Stimulated activated naive B cell treated with anti-CD40 and anti-IgM and Interleukin-4, amounts not matched to agents 10 μg/mL and 1 μg/mL and 100 μg/mL, for 72 hours (primary cell): ENCODE measurements around the gene C1orf53.
A peak's percentile ranks its signal among the peaks of the same experiment; 100 is the strongest.

Experiments
- ATAC-seq, 2 donors: fragments of 150-1000 bp; cut with Tn5 transposase; replicated peaks; 2 replicates each; pipeline ENCODE4 v1.10.0; 2021; ENCODE audit warnings: moderate library complexity in 1 of 2
- DNase-seq: peaks from one replicate; pipeline ENCODE4 v3.0.0; 2021
- H3K27ac Mint-ChIP-seq: one replicate; pipeline ENCODE4 v1.8.0; 2022; ENCODE audit warnings: mild to moderate bottlenecking, mixed read lengths
- H3K27me3 Mint-ChIP-seq, 2 donors: one replicate each; pipeline ENCODE4 v1.8.0; 2022; ENCODE audit warnings: mixed read lengths in 2 of 2
- H3K36me3 Mint-ChIP-seq, 2 donors: one replicate each; pipeline ENCODE4 v1.8.0; 2022; ENCODE audit warnings: mixed read lengths in 2 of 2, mild to moderate bottlenecking in 1 of 2
- H3K4me1 Mint-ChIP-seq, 2 donors: one replicate each; pipeline ENCODE4 v1.8.0; 2022; ENCODE audit warnings: mixed read lengths in 2 of 2, mild to moderate bottlenecking in 1 of 2
- H3K4me3 Mint-ChIP-seq, 2 donors: one replicate each; pipeline ENCODE4 v1.8.0; 2022; ENCODE audit warnings: mild to moderate bottlenecking in 2 of 2, mixed read lengths in 2 of 2, moderate library complexity in 1 of 2
- H3K9me3 Mint-ChIP-seq, 2 donors: one replicate each; pipeline ENCODE4 v1.8.0; 2022; ENCODE audit warnings: mixed read lengths in 2 of 2, mild to moderate bottlenecking in 1 of 2

The C1orf53 gene

GRCh38 chr1:197892684-197893083 is 9.7 kb upstream of the C1orf53 start:
- Mint-ChIP-seq H3K36me3 (peaks cover 0 to 1% of the 10 kb centered on the region in 2 donors), H3K4me1 (no peaks in the 10 kb centered on the region), H3K9me3 (peaks cover 0 to 2% of the 10 kb centered on the region in 2 donors), H3K4me3 (no peak overlapping the region), H3K27ac (no peak overlapping the region), H3K27me3 (peaks cover 52 to 65% of the 10 kb centered on the region in 2 donors)
- ATAC-seq (no peak), DNase-seq (no peak)

- Mint-ChIP-seq H3K36me3 (no peaks in the 10 kb centered on the region), H3K27me3 (peaks cover 47 to 50% of the 10 kb centered on the region in 2 donors), H3K9me3 (peaks cover 0 to 2% of the 10 kb centered on the region in 2 donors), H3K27ac (no peak overlapping the region), H3K4me1 (no peaks in the 10 kb centered on the region), H3K4me3 (no peak overlapping the region)
- ATAC-seq, result no peak
- DNase-seq, result no peak
These were observed 6.1 kb upstream of the C1orf53 start for GRCh38 chr1:197896301-197896700.

GRCh38 chr1:197899037-197899436 is 3.4 kb upstream of the C1orf53 start:
- Mint-ChIP-seq H3K27ac (no peak overlapping the region), H3K9me3 (peaks cover 0 to 2% of the 10 kb centered on the region in 2 donors), H3K4me3 (no peak overlapping the region), H3K36me3 (no peaks in the 10 kb centered on the region), H3K4me1 (peaks cover 5 to 17% of the 10 kb centered on the region in 2 donors), H3K27me3 (peaks cover 38 to 46% of the 10 kb centered on the region in 2 donors)
- DNase-seq (no peak), ATAC-seq (no peak)

GRCh38 chr1:197902131-197902453 is 338 bp upstream of the C1orf53 start:
- no peak for DNase-seq
- Mint-ChIP-seq H3K4me3 (peak overlapping the region; percentile 84 to 91), H3K27ac (peak overlapping the region; percentile 88), H3K4me1 (peaks cover 7 to 23% of the 10 kb centered on the region in 2 donors), H3K9me3 (no peaks in the 10 kb centered on the region), H3K27me3 (peaks cover 40 to 49% of the 10 kb centered on the region in 2 donors), H3K36me3 (no peaks in the 10 kb centered on the region)
- ATAC-seq, result no peak

- Mint-ChIP-seq H3K27me3 (peaks cover 38 to 47% of the 10 kb centered on the region in 2 donors), H3K4me3 (peak overlapping the region; percentile 84 to 91), H3K27ac (peak overlapping the region; percentile 85), H3K9me3 (no peaks in the 10 kb centered on the region), H3K4me1 (peaks cover 7 to 23% of the 10 kb centered on the region in 2 donors), H3K36me3 (no peaks in the 10 kb centered on the region)
- no peak for ATAC-seq
- no peak for DNase-seq
These were observed 725 bp downstream of the C1orf53 start for GRCh38 chr1:197903196-197903514.

GRCh38 chr1:197904126-197904787 is 1.8 kb downstream of the C1orf53 start:
- Mint-ChIP-seq H3K4me3 (peak overlapping the region in 1 of 2 donors; percentile 16), H3K36me3 (no peaks in the 10 kb centered on the region), H3K27ac (no peak overlapping the region), H3K4me1 (peaks cover 14 to 34% of the 10 kb centered on the region in 2 donors), H3K9me3 (no peaks in the 10 kb centered on the region), H3K27me3 (peaks cover 49 to 53% of the 10 kb centered on the region in 2 donors)
- DNase-seq, result no peak
- no peak for ATAC-seq

- DNase-seq (no peak), ATAC-seq (no peak)
- Mint-ChIP-seq H3K27ac (no peak overlapping the region), H3K27me3 (peaks cover 59 to 67% of the 10 kb centered on the region in 2 donors), H3K36me3 (no peaks in the 10 kb centered on the region), H3K9me3 (no peaks in the 10 kb centered on the region), H3K4me1 (peaks cover 22 to 50% of the 10 kb centered on the region in 2 donors), H3K4me3 (no peak overlapping the region)
These were observed 3.4 kb downstream of the C1orf53 start for GRCh38 chr1:197905699-197906351.

GRCh38 chr1:197907846-197908616 is 5.6 kb downstream of the C1orf53 start:
- Mint-ChIP-seq H3K4me3 (no peak overlapping the region), H3K27ac (no peak overlapping the region), H3K27me3 (peaks cover 77 to 86% of the 10 kb centered on the region in 2 donors), H3K4me1 (peaks cover 42 to 65% of the 10 kb centered on the region in 2 donors), H3K9me3 (no peaks in the 10 kb centered on the region), H3K36me3 (peaks cover 3 to 4% of the 10 kb centered on the region in 2 donors)
- DNase-seq, result no peak
- no peak for ATAC-seq

GRCh38 chr1:197908716-197909220 is 6.3 kb downstream of the C1orf53 start:
- peaks cover 48 to 65% of the 10 kb centered on the region in 2 donors for H3K4me1 Mint-ChIP-seq
- no peaks in the 10 kb centered on the region for H3K9me3 Mint-ChIP-seq
- no peak for ATAC-seq
- peak overlapping the region; percentile 11 to 27 for H3K4me3 Mint-ChIP-seq
- DNase-seq, result no peak
- peaks cover 80 to 87% of the 10 kb centered on the region in 2 donors for H3K27me3 Mint-ChIP-seq
- H3K27ac Mint-ChIP-seq, result peak overlapping the region; percentile 47
- peaks cover 3 to 4% of the 10 kb centered on the region in 2 donors for H3K36me3 Mint-ChIP-seq

GRCh38 chr1:197909384-197909783 is 7.0 kb downstream of the C1orf53 start:
- peaks cover 47 to 65% of the 10 kb centered on the region in 2 donors for H3K4me1 Mint-ChIP-seq
- H3K4me3 Mint-ChIP-seq, result no peak overlapping the region
- ATAC-seq (no peak), DNase-seq (no peak)
- H3K9me3 Mint-ChIP-seq, result no peaks in the 10 kb centered on the region
- peaks cover 3 to 4% of the 10 kb centered on the region in 2 donors for H3K36me3 Mint-ChIP-seq
- H3K27ac Mint-ChIP-seq, result peak overlapping the region; percentile 47
- H3K27me3 Mint-ChIP-seq, result peaks cover 80 to 87% of the 10 kb centered on the region in 2 donors

GRCh38 chr1:197910120-197910991 is 7.9 kb downstream of the C1orf53 start:
- peaks cover 50 to 67% of the 10 kb centered on the region in 2 donors for H3K4me1 Mint-ChIP-seq
- peaks cover 86 to 93% of the 10 kb centered on the region in 2 donors for H3K27me3 Mint-ChIP-seq
- H3K4me3 Mint-ChIP-seq, result peak overlapping the region; percentile 70 to 74
- no peak for DNase-seq
- peaks cover 3 to 4% of the 10 kb centered on the region in 2 donors for H3K36me3 Mint-ChIP-seq
- peak overlapping the region; percentile 72 for H3K27ac Mint-ChIP-seq
- H3K9me3 Mint-ChIP-seq, result no peaks in the 10 kb centered on the region
- ATAC-seq, result no peak

GRCh38 chr1:197911111-197911856 is 8.9 kb downstream of the C1orf53 start:
- peak overlapping the region; percentile 86 to 91 for H3K4me3 Mint-ChIP-seq
- no peaks in the 10 kb centered on the region for H3K9me3 Mint-ChIP-seq
- DNase-seq (no peak), ATAC-seq (peak in 1 of 2 donors; percentile 12)
- H3K36me3 Mint-ChIP-seq, result peaks cover 3 to 4% of the 10 kb centered on the region in 2 donors
- H3K27me3 Mint-ChIP-seq, result peaks cover 89 to 93% of the 10 kb centered on the region in 2 donors
- H3K27ac Mint-ChIP-seq, result peak overlapping the region; percentile 85
- peaks cover 59 to 76% of the 10 kb centered on the region in 2 donors for H3K4me1 Mint-ChIP-seq
